HepG2 (cell line): ENCODE data around the gene CDK15. TPM values are rescaled to one million over a fixed set of nuclear protein-coding genes. Genes with fewer than 3 reads are reported as not detected.

Source experiments
- ATAC-seq: fragments of 200-7000 bp; cut with Tn5 transposase; 3 replicates; pipeline ENCODE4 v1.9.1; 2020; ENCODE audit warnings: mild to moderate bottlenecking, moderate library complexity
- BruUV-seq: library from RNA; stranded (reverse); fragments of 400-500 nt; replicated peaks from 2 replicates; lab custom pipeline; 2021; lab: Mats Ljungman, UMichigan
- CTCF ChIA-PET: fragments of 300-600 bp; formaldehyde crosslinking; extraction: SDS; loops from one replicate; lab custom pipeline; 2021; ENCODE audit warnings: low total read pairs, inconsistent platforms, low intra/inter-chr PET ratio; lab: Yijun Ruan, JAX
- POLR2A ChIA-PET: fragments of 350-600 bp; sonication (Branson Sonifier 250); formaldehyde crosslinking; loops from one replicate; lab custom pipeline; 2020; ENCODE audit warnings: antibody characterized with exemption, inconsistent platforms; lab: Yijun Ruan, JAX
- DNase-seq: peaks from one replicate; pipeline ENCODE4 v3.0.0-alpha.2; 2015; ENCODE audit warnings: low spot score
- FAIRE-seq: peaks from 3 replicates; lab custom pipeline; 2011; peaks lifted over from hg19 to GRCh38; lab: Jason Lieb, UNC
- H2AFZ ChIP-seq: one replicate; pipeline ENCODE4 v1.6.1; 2011; ENCODE audit warnings: low read length, inconsistent platforms
- H3K27ac ChIP-seq: fragments of 300-600 bp; 3 replicates; pipeline ENCODE4 v1.8.0; 2011; ENCODE audit warnings: mixed run types, mild to moderate bottlenecking, mixed read lengths, low read length, inconsistent platforms; ENCODE audit not compliant: insufficient read depth; ENCODE audit errors: extremely low read length
- H3K27me3 ChIP-seq, 2 experiments: fragments of 200-600 bp in 1 of 2; 2 replicates in 1 of 2; 3 replicates in 1 of 2; pipeline versions ENCODE4 v1.6.0 to v1.8.0; 2011; ENCODE audit warnings: low read length in 2 of 2, mild to moderate bottlenecking in 2 of 2, moderate library complexity in 2 of 2, inconsistent platforms in 1 of 2; ENCODE audit not compliant: insufficient read depth in 2 of 2, control insufficient read depth in 1 of 2
- H3K36me3 ChIP-seq, 2 experiments: fragments of 200-600 bp in 1 of 2; replicated peaks in 1 of 2; 2 replicates in 1 of 2; 3 replicates in 1 of 2; pipeline versions ENCODE4 v1.5.1 to v1.8.0; 2011; ENCODE audit warnings: low read length in 2 of 2, inconsistent platforms in 1 of 2; ENCODE audit not compliant: insufficient read depth in 2 of 2, control insufficient read depth in 1 of 2
- H3K4me1 ChIP-seq: 2 replicates; pipeline ENCODE4 v1.5.1; 2012; ENCODE audit warnings: low read length, inconsistent platforms; ENCODE audit not compliant: insufficient read depth
- H3K4me2 ChIP-seq: 2 replicates; pipeline ENCODE4 v1.6.0; 2011; ENCODE audit warnings: low read depth, low read length, inconsistent platforms
- H3K4me3 ChIP-seq, 3 experiments: fragments of 200-600 bp in 1 of 3; sonication (generic), shearing (Covaris generic) in 1 of 3; replicated peaks in 1 of 3; 2 replicates each; pipeline ENCODE4 v1.5.1; 2011 to 2016; ENCODE audit warnings: low read length in 3 of 3, inconsistent platforms in 2 of 3, low read depth in 2 of 3, mild to moderate bottlenecking in 2 of 3, control low read depth in 1 of 3, mixed read lengths in 1 of 3; ENCODE audit not compliant: insufficient read depth in 1 of 3
- H3K79me2 ChIP-seq: one replicate; pipeline ENCODE4 v1.6.1; 2011; ENCODE audit warnings: low read length, inconsistent platforms; ENCODE audit not compliant: insufficient read depth
- H3K9ac ChIP-seq: 2 replicates; pipeline ENCODE4 v1.6.0; 2011; ENCODE audit warnings: mild to moderate bottlenecking, low read depth, low read length, inconsistent platforms; ENCODE audit not compliant: insufficient read depth
- H3K9me3 ChIP-seq: 2 replicates; pipeline ENCODE4 v1.5.1; 2012; ENCODE audit warnings: mild to moderate bottlenecking, low read length
- H4K20me1 ChIP-seq: 2 replicates; pipeline ENCODE4 v1.6.0; 2011; ENCODE audit warnings: inconsistent platforms, mild to moderate bottlenecking, low read length, moderate library complexity; ENCODE audit not compliant: insufficient read depth
- BRD4 ChIP-seq: sonication (generic); formaldehyde crosslinking; IDR thresholded peaks from 2 replicates; pipeline ENCODE4 v1.4.0; 2020; ENCODE audit warnings: missing genetic modification reagents
- CEBPB ChIP-seq: IDR thresholded peaks from 2 replicates; pipeline ENCODE4 v1.6.1; 2011; ENCODE audit warnings: low read depth, low read length, improper control_type of control experiment, borderline replicate concordance
- KAT7 ChIP-seq: IDR thresholded peaks from 2 replicates; pipeline ENCODE4 v1.6.1; 2018; ENCODE audit warnings: borderline replicate concordance, missing compliant biosample characterization
- KMT2B ChIP-seq: IDR thresholded peaks from 2 replicates; pipeline ENCODE4 v1.6.1; 2016; ENCODE audit warnings: missing genetic modification reagents, missing compliant biosample characterization
- MYC ChIP-seq: sonication (generic); formaldehyde crosslinking; IDR thresholded peaks from 2 replicates; pipeline ENCODE4 v1.9.0; 2021; ENCODE audit warnings: missing genetic modification reagents, borderline replicate concordance
- NFE2L1 ChIP-seq: sonication (generic); formaldehyde crosslinking; IDR thresholded peaks from 2 replicates; pipeline ENCODE4 v1.4.0; 2020; ENCODE audit warnings: missing genetic modification reagents, mild to moderate bottlenecking, borderline replicate concordance
- PHF8 ChIP-seq: sonication (generic); formaldehyde crosslinking; IDR thresholded peaks from 2 replicates; pipeline ENCODE4 v1.5.0; 2020; ENCODE audit warnings: missing genetic modification reagents
- PREB ChIP-seq: sonication (generic); formaldehyde crosslinking; IDR thresholded peaks from 2 replicates; pipeline ENCODE4 v1.4.0; 2020; ENCODE audit warnings: missing genetic modification reagents
- RBFOX2 ChIP-seq: fragments of 200-400 bp; formaldehyde crosslinking; IDR thresholded peaks from 2 replicates; pipeline ENCODE4 v1.6.1; 2017; ENCODE audit warnings: low read depth, mild to moderate bottlenecking, low read length
- SRSF1 ChIP-seq: fragments of 200-400 bp; formaldehyde crosslinking; optimal IDR thresholded peaks from 2 replicates; pipeline ENCODE3; 2017; ENCODE audit warnings: mild to moderate bottlenecking, low read depth, low read length, moderate library complexity
- STAG1 ChIP-seq: sonication (generic); formaldehyde crosslinking; IDR thresholded peaks from 2 replicates; pipeline ENCODE4 v1.4.0; 2020; ENCODE audit warnings: missing genetic modification reagents
- ZBTB38 ChIP-seq: sonication (generic); formaldehyde crosslinking; IDR thresholded peaks from 2 replicates; pipeline ENCODE4 v1.5.1; 2020; ENCODE audit warnings: mild to moderate bottlenecking, missing genetic modification reagents
- ZFP37 ChIP-seq: sonication (generic); formaldehyde crosslinking; IDR thresholded peaks from 2 replicates; pipeline ENCODE4 v1.4.0; 2020; ENCODE audit warnings: missing genetic modification reagents, borderline replicate concordance
- ZNF232 ChIP-seq: sonication (generic); formaldehyde crosslinking; IDR thresholded peaks from 2 replicates; pipeline ENCODE4 v1.4.0; 2020; ENCODE audit warnings: missing genetic modification reagents, borderline replicate concordance
- ZNF251 ChIP-seq: sonication (generic); formaldehyde crosslinking; IDR thresholded peaks from 2 replicates; pipeline ENCODE4 v1.9.0; 2021; ENCODE audit warnings: mild to moderate bottlenecking, missing genetic modification reagents
- ZNF850 ChIP-seq: sonication (generic); formaldehyde crosslinking; conservative IDR thresholded peaks from 2 replicates; pipeline ENCODE4 v1.9.0; 2021; ENCODE audit warnings: mild to moderate bottlenecking, missing genetic modification reagents
- WGBS: methylation state at CpG from one replicate; pipeline ENCODE4 v1.1.6; 2017; ENCODE audit warnings: low lambda C conversion rate; 5-methylcytosine and 5-hydroxymethylcytosine counted together
- in situ Hi-C: cut with HindIII; loops from 2 replicates; pipeline ENCODE4 v1.10.0; 2017; ENCODE audit warnings: low pct_unique_long_range_greater_than_20kb; ENCODE audit not compliant: extremely low pct_ligation_motif_present
- intact Hi-C: fragments of 100-400 bp; cut with micrococcal nuclease; formaldehyde crosslinking; loops from one replicate; pipeline ENCODE4 v1.10.0; 2022; ENCODE audit not compliant: unreplicated experiment
- polyA plus RNA-seq, 8 experiments: library from polyadenylated mRNA; depleted of rRNA in 3 of 8; stranded (reverse) in 7 of 8; unstranded in 1 of 8; fragments of >200 nt; fragmentation: Illumina TruSeq in 4 of 8; extraction: Trizol in 4 of 8; gene quantifications; 2 replicates each; pipeline versions ENCODE4 v1.2.1 to v1.2.3, GENCODE V29; 2011 to 2016; ENCODE audit warnings: low read depth in 4 of 8, missing spikeins in 1 of 8, mixed read lengths in 1 of 8; ENCODE audit not compliant: insufficient read depth in 1 of 8
- total RNA-seq, 5 experiments: library from RNA; depleted of rRNA; stranded (reverse); fragments of >200 nt; fragmentation: Illumina TruSeq; extraction: Trizol; gene quantifications; 2 replicates each; pipeline ENCODE4 v1.2.3, GENCODE V29; 2016; ENCODE audit warnings: low read depth in 1 of 5
- TF ChIP-seq, protein P1 (sequence below): fragments of 450-650 bp; IDR thresholded peaks from 2 replicates; pipeline ENCODE4 v1.6.1; 2017; ENCODE audit warnings: mild to moderate bottlenecking
- TF ChIP-seq, protein P2 (sequence below): sonication (generic); formaldehyde crosslinking; IDR thresholded peaks from 2 replicates; pipeline ENCODE4 v1.8.1; 2023; ENCODE audit warnings: mild to moderate bottlenecking, inconsistent platforms, moderate library complexity, missing genetic modification reagents, borderline replicate concordance
- TF ChIP-seq, protein P3 (sequence below), 2 experiments: fragments of 450-650 bp in 1 of 2; sonication (generic) in 1 of 2; formaldehyde crosslinking; IDR thresholded peaks; 2 replicates each; pipeline versions ENCODE4 v1.5.0 to v1.8.0; 2020 to 2022; ENCODE audit warnings: mild to moderate bottlenecking in 1 of 2, missing genetic modification reagents in 1 of 2

The CDK15 gene
- total and polyA plus RNA-seq, 2 of the 13 experiments (the other 11 are each of a cell fraction or from before 2014, with no cell fraction given): not detected

DNA sequence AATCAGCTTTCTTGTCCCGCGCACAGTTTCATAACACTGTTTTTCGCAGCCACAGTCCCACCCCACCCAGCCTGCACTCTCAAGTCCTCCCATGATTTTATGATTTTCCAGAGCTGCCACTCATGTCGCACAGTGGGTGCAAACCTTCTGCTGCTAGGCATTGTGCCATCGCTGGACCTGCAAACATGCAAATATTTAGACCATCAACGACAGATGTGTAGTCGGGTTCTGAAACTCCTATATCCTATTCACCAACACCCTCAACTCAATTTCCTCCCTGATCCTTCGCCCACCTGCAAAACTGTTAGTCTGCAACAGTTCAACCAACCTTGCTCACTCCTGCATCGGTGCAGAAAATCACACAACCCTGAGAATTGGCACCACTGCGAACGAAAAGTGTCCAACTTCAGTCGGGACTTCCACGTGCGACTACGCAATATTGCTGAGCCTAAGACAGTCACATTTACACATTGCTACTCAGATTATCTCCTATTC is 24.7 kb upstream of the CDK15 start:
- in situ Hi-C loops (no loop called here), intact Hi-C loops (loop anchor here (2.0 to 10.0 kb wide), 2 partner anchors 23 to 547 kb away; no protein-coding TSS in a partner anchor)
- FAIRE-seq (peak; percentile 18), DNase-seq (no peak), ATAC-seq (peak; percentile 1)
- peaks cover 39% of the 10 kb centered on the region for H3K4me1 ChIP-seq
- peak overlapping the region; percentile 95 for H3K4me2 ChIP-seq
- 20% methylated on average over 15 of the region's 15 CpGs for WGBS
- peak overlapping the region; percentile 97 for H2AFZ ChIP-seq
- H3K79me2 ChIP-seq: peaks cover 36% of the 10 kb centered on the region
- H3K36me3 ChIP-seq: no peaks in the 10 kb centered on the region; a peak in 1 of 5 replicates
- no peaks in the 10 kb centered on the region for H4K20me1 ChIP-seq
- peak overlapping the region; percentile 72 for H3K27ac ChIP-seq
- peak overlapping the region; percentile 66 to 95 (median 93) for H3K4me3 ChIP-seq
- H3K9me3 ChIP-seq: no peaks in the 10 kb centered on the region
- H3K27me3 ChIP-seq: no peaks in the 10 kb centered on the region; a peak in 1 of 5 replicates
- ChIA-PET CTCF (interaction anchor here (1.1 kb wide), 1 partner anchor 31 kb away, joined by 5 read pairs; no protein-coding TSS in a partner anchor), POLR2A (interaction anchor here (1.0 to 1.7 kb wide), 6 partner anchors 10 to 484 kb away, joined by 5 to 33 read pairs (median 6); partner anchors contain the start of genes NOP58, STRADB, TMEM237 and TRAK2)
- H3K9ac ChIP-seq: peak overlapping the region; percentile 81
- BruUV-seq: no TSS peak
- TF ChIP-seq, protein P1, sequence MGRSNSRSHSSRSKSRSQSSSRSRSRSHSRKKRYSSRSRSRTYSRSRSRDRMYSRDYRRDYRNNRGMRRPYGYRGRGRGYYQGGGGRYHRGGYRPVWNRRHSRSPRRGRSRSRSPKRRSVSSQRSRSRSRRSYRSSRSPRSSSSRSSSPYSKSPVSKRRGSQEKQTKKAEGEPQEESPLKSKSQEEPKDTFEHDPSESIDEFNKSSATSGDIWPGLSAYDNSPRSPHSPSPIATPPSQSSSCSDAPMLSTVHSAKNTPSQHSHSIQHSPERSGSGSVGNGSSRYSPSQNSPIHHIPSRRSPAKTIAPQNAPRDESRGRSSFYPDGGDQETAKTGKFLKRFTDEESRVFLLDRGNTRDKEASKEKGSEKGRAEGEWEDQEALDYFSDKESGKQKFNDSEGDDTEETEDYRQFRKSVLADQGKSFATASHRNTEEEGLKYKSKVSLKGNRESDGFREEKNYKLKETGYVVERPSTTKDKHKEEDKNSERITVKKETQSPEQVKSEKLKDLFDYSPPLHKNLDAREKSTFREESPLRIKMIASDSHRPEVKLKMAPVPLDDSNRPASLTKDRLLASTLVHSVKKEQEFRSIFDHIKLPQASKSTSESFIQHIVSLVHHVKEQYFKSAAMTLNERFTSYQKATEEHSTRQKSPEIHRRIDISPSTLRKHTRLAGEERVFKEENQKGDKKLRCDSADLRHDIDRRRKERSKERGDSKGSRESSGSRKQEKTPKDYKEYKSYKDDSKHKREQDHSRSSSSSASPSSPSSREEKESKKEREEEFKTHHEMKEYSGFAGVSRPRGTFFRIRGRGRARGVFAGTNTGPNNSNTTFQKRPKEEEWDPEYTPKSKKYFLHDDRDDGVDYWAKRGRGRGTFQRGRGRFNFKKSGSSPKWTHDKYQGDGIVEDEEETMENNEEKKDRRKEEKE: no peak
- TF ChIP-seq PREB: no peak
- TF ChIP-seq CEBPB: no peak
- no peak for TF ChIP-seq KMT2B
- TF ChIP-seq NFE2L1 (CRISPR knock-in tag): peak; percentile 76; the same call in 1 of the 2 replicates
- TF ChIP-seq PHF8 (CRISPR knock-in tag): no peak
- TF ChIP-seq RBFOX2: no peak
- peak; percentile 30; the same call in 1 of the 2 replicates for TF ChIP-seq MYC (CRISPR knock-in tag)
- peak; percentile 64; the same call in 1 of the 2 replicates for TF ChIP-seq ZNF232 (CRISPR knock-in tag)
- TF ChIP-seq, protein P2, sequence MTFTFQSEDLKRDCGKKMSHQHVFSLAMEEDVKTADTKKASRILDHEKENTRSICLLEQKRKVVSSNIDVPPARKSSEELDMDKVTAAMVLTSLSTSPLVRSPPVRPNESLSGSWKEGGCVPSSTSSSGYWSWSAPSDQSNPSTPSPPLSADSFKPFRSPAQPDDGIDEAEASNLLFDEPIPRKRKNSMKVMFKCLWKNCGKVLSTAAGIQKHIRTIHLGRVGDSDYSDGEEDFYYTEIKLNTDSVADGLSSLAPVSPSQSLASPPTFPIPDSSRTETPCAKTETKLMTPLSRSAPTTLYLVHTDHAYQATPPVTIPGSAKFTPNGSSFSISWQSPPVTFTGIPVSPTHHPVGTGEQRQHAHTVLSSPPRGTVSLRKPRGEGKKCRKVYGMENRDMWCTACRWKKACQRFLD (CRISPR knock-in tag): no peak
- TF ChIP-seq ZNF850: no peak
- TF ChIP-seq KAT7 (CRISPR knock-in tag): no peak
- TF ChIP-seq ZNF251 (CRISPR knock-in tag): no peak
- TF ChIP-seq, protein P3, sequence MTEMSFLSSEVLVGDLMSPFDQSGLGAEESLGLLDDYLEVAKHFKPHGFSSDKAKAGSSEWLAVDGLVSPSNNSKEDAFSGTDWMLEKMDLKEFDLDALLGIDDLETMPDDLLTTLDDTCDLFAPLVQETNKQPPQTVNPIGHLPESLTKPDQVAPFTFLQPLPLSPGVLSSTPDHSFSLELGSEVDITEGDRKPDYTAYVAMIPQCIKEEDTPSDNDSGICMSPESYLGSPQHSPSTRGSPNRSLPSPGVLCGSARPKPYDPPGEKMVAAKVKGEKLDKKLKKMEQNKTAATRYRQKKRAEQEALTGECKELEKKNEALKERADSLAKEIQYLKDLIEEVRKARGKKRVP (CRISPR knock-in tag; IDR thresholded peaks at IDR 0.05): no peak
- TF ChIP-seq SRSF1: no peak
- 0 out of 2 replicates have a peak, but pooled peaks have one; percentile 42 for TF ChIP-seq ZBTB38
- no peak for TF ChIP-seq STAG1 (CRISPR knock-in tag)
- 0 out of 2 replicates have a peak, but pooled peaks have one; percentile 40 for TF ChIP-seq BRD4 (CRISPR knock-in tag)
- no peak for TF ChIP-seq ZFP37
